Fibroblast of skin of right biceps (primary cell): ENCODE data around the gene AGAP1.

ENCODE experiments used
- DNase-seq: peaks from one replicate; pipeline ENCODE4 v3.0.0-alpha.2; 2013

AGAP1 gene

GRCh38 chr2:236160366-236161081, 666.7 kb downstream of the AGAP1 start:
- DNase-seq = no peak

DNA sequence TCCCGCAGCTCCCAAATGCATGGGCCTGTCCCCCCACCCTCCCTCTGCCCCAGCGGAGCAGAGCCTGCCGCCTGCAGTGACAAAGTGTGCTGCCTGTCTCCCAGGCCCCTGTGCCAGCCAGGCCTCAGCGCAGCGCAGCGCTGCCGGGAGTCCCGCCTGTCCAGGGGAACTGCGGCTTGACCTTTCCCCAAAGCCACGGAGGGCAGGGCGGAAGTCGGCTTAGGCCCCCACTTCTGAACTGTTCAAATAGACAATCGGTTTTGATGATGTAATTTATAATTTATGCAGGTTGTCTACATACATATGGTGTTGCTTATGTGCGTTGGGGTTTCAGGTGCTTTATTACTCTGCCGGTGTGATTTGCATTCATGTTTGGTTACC, 667.2 kb downstream of the AGAP1 start:
- no peak for DNase-seq

- no peak for DNase-seq
Observed at GRCh38 chr2:236161531-236161930, 667.7 kb downstream of the AGAP1 start.

DNA sequence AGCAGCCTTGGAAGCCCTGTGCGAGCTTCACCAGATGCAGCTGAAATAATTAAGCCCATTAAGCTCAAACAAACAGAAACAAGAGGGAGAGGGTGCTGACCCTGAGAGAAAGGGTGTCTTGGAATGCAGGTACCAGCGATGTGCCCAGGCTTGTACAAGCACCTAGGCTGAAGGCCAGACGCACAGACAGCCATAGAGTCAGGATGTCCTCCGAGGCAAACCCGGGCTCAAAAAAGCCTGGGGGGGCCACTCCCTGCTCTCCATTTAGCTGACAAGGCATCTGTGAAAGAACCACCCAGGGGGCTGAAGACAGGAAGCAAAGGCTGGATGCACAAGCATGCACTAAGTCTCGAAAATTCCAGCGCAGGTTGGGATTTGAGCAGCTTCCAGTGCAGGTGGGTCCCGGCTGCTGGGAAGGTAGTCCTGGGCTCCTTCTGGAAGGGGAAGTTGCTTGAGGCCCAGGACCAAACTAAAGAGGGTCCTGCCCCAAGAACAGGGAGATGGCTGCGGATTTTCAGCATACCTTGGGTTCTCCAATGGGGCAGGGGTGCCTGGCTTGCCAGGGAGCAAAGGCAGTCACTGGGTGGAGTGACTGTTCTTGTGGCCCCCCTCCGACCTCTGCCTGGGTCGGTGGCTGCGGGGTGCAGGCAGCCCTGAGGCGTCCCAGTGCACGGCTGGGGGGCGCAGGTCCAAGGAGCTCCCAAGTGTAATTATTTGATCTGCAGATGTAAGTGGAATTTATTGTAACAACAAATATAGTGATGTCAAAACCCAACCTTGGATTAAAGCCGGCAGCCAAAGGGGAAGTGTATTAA, 668.4 kb downstream of the AGAP1 start:
- DNase-seq = no peak

- no peak for DNase-seq
Observed at GRCh38 chr2:236162882-236163470, 669.1 kb downstream of the AGAP1 start.

GRCh38 chr2:236163471-236164200, 669.8 kb downstream of the AGAP1 start:
- DNase-seq = no peak

DNA sequence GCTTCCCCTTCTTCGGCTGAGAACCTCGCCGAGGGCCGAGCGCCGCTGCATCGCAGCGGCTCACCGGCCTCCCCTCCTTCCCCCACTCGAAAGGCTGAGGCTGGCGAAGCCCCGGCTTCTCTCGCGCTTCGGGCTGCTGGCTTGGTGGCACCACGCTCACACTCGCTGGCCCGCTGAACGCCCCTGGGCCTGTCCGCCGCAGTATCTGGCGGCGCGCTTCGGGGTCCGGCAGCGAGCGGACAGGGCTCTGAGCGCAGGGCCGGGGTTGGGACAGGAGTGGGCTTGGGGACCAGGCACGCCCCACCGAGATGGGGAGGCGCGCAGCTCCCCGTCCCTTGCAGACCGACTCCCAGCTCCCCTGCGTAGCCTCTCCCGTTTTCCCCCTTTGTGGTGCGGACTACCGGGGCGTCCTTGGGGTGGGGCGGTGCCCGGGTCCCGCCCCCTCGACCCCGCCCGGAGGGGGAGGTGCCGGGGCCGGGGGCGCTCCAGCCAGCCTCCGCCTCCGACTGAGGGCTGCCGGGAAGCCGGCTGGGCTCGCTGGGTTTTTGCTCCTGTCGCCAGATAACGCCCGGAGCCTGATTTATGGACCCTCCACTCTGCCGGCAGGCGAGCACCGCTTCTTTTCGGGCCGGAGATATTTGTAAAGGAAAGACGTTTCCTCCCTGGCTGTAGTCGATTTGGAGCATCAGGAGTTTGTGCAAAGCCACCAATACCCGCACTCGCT, 670.5 kb downstream of the AGAP1 start:
- DNase-seq = no peak

- DNase-seq = no peak
Observed at GRCh38 chr2:236164925-236165841, 671.3 kb downstream of the AGAP1 start.

GRCh38 chr2:236165842-236166795, 672.3 kb downstream of the AGAP1 start:
- DNase-seq = no peak

- no peak for DNase-seq
Observed at GRCh38 chr2:236166796-236167296, 673.0 kb downstream of the AGAP1 start.

DNA sequence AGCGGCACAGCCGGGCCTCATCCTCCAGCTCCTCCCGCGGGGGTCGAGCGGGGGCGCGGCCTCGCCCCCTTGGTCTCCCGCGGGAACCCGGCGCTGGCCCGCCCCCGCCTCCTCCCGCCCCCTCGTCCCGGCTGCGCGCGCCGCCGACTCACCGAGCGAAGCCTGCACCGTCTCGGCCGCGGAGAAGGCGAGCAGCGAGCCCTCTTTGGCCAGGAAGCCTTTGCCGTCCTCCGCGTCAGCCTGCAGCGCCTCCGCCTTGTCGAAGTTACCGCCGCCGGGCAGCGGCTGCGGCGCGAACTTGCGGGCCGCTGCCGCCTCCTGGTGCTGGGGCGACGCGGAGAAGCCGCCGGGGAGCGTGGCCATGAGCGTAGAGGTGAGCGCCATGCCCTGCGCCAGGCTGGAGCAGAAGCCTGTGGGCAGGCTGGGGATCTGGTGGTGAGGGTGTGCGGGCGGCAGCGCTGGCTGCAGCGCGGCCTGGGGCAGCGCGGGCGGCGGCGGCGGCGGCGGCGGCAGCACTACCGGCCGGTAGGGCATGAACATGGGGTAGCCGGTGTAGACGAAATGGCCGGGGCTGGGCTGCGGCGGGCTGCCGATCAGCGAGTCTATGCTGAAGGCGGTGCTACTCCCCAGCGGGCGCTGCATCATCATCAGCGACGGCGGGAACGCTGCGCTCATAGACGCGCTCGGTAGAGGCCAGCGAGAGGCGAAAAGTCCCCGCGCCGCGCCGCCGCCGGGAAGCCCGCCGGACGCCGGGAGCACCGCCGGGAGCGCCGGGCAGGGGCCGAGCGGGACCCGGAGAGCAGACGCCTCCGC, 673.7 kb downstream of the AGAP1 start:
- DNase-seq = peak; percentile 41

- peak; percentile 74 for DNase-seq
Observed at GRCh38 chr2:236168110-236169080, 674.6 kb downstream of the AGAP1 start, which contains the start of gene GBX2. Gene GBX2 (minus strand): TSS chr2:236168386. CDS start chr2:236167971, 415 bp downstream.

DNA sequence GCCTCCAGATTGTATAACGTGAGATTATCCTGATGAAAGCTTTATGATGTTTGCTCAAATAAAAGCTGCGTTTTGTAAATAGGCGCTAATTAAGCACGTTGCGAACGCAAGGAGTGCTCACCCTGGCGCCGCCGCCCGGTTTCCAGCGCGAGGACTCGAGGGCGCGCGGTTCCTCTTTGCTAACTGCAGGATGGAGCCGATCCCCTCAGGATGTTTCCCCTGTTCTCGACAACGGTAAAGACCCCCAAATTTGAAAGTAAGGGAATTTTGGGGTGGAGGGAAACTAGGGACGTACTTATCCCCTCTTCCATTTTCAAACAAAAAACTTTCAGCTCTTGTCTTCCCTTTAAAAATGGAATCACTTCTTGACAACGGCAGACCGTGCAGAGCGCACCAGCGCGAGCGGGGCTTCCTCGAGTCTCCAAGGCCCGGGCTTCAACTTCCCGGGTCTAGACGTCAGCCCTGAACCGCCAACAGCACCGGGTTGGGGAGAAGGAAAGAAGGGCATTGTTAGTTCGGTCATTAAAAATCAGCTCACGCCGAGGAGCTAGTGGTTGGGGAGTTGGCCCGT, 675.4 kb downstream of the AGAP1 start:
- no peak for DNase-seq

DNA sequence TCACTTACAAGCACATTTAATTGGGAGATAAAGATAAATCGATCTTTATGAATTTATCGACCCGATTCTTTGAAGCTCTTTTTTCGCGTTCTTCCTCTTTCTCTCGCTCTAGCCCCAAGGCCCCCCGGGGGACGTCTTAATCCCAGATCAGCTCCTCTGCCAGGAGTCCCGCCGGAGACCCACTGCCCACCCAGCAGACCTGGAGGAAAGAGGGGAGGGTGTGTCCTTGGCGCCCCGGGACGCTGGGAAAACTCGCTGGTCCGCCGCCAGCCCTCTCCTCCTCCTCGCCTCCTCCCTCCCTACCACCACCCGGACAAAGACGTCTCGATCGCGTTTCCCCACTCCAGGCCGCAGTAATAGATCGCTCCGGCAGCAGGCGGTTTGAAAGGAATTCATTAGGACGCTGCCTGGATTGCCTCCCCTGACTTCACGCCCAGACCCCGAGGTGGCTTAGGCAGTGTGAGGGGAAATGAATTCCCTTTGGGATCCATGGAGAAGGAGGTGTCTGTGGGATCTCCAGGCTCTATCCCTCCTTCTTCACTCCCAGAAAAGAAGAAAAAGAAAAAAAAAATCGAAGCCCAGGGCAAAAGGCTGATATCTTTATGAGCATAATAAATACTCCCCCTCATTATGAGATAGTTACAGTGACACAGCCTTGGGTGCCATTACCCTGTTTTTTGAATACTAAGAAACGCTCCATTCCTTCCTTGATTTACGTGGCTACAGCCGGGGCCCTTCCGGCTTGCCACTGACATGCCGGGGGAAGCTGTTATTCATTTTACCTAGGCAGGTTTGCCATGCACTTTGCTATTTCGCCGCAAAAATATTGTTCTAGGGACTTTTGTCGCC, 676.1 kb downstream of the AGAP1 start:
- no peak for DNase-seq

GRCh38 chr2:236170590-236171165, 676.8 kb downstream of the AGAP1 start:
- no peak for DNase-seq

GRCh38 chr2:236171181-236171679, 677.4 kb downstream of the AGAP1 start:
- DNase-seq = no peak
